HG02678 (cell line): ENCODE measurements around the gene TTC39A.
A peak's percentile ranks its signal among the peaks of the same experiment; 100 is the strongest.

ENCODE experiments used
- ATAC-seq: cut with Tn5 transposase; IDR thresholded peaks from one replicate; pipeline ENCODE4 v1.9.1; 2021; ENCODE audit warnings: mild to moderate bottlenecking, moderate library complexity; ENCODE audit not compliant: unreplicated experiment

The TTC39A gene

GRCh38 chr1:51316113-51316845 lies 14.1 kb downstream of the TTC39A start:
- no peak for ATAC-seq

- ATAC-seq = no peak
These were observed 15.4 kb downstream of the TTC39A start for GRCh38 chr1:51314974-51315373.

GRCh38 chr1:51313961-51314777 lies 16.2 kb downstream of the TTC39A start:
- ATAC-seq = no peak

- ATAC-seq = no peak
These were observed 17.0 kb downstream of the TTC39A start for GRCh38 chr1:51313268-51313852.

GRCh38 chr1:51312718-51313117 lies 17.6 kb downstream of the TTC39A start:
- no peak for ATAC-seq

- ATAC-seq = no peak
These were observed 18.5 kb downstream of the TTC39A start for GRCh38 chr1:51311826-51312225.

GRCh38 chr1:51310871-51311613 lies 19.3 kb downstream of the TTC39A start:
- ATAC-seq = no peak

- no peak for ATAC-seq
These were observed 21.1 kb downstream of the TTC39A start for GRCh38 chr1:51309291-51309690.

GRCh38 chr1:51308636-51309035 lies 21.7 kb downstream of the TTC39A start:
- no peak for ATAC-seq

- no peak for ATAC-seq
These were observed 23.4 kb downstream of the TTC39A start for GRCh38 chr1:51306950-51307349.

- no peak for ATAC-seq
These were observed 25.0 kb downstream of the TTC39A start for GRCh38 chr1:51305371-51305823.

- ATAC-seq = no peak
These were observed 26.0 kb downstream of the TTC39A start for GRCh38 chr1:51304360-51304759.

- peak; percentile 36 for ATAC-seq
These were observed 26.6 kb downstream of the TTC39A start for GRCh38 chr1:51303751-51304251.

- no peak for ATAC-seq
These were observed 27.0 kb downstream of the TTC39A start for GRCh38 chr1:51303315-51303714.

- ATAC-seq = no peak
These were observed 27.6 kb downstream of the TTC39A start for GRCh38 chr1:51302746-51303145.

- ATAC-seq = no peak
These were observed 28.1 kb downstream of the TTC39A start for GRCh38 chr1:51302270-51302669.

GRCh38 chr1:51301844-51302162 lies 28.6 kb downstream of the TTC39A start:
- no peak for ATAC-seq

- peak; percentile 40 for ATAC-seq
These were observed 29.1 kb downstream of the TTC39A start for GRCh38 chr1:51301152-51301843.

- no peak for ATAC-seq
These were observed 30.2 kb downstream of the TTC39A start for GRCh38 chr1:51299981-51300670.
